Peyer's patch (tissue), 4 donors: Measurements from ENCODE around the gene DIPK1B. TPM values are rescaled to one million over a fixed set of nuclear protein-coding genes. Genes with fewer than 3 reads are reported as not detected.
"Not testable (repeated sequence)": the region's sequence is repeated elsewhere in the genome, so short reads cannot be mapped to it uniquely, and the experiment has no call there.

Experiments used
- DNase-seq, 3 donors: peaks; one replicate each; pipeline ENCODE4 v3.0.0-alpha.2; 2017 to 2019
- H3K27ac ChIP-seq, 4 donors: fragments of 200-600 bp; sonication (generic); one replicate each; pipeline ENCODE4 v1.5.1; 2016 to 2019
- H3K27me3 ChIP-seq, 2 donors: fragments of 200-600 bp; sonication (generic); one replicate each; pipeline ENCODE4 v1.5.1; 2019
- H3K36me3 ChIP-seq, 3 donors: fragments of 200-600 bp; sonication (generic); one replicate each; pipeline ENCODE4 v1.5.1; 2016 to 2019
- H3K4me1 ChIP-seq, 4 donors: fragments of 200-600 bp; sonication (generic); one replicate each; pipeline ENCODE4 v1.5.1; 2016 to 2019
- H3K4me3 ChIP-seq, 4 donors: fragments of 200-600 bp; sonication (generic); 1 replicate in 3 of 4; 2 replicates in 1 of 4; pipeline ENCODE4 v1.5.1; 2016 to 2019; ENCODE audit warnings: mild to moderate bottlenecking in 1 of 4
- H3K9me3 ChIP-seq, 4 donors: fragments of 200-600 bp; sonication (generic); one replicate each; pipeline ENCODE4 v1.5.1; 2016 to 2019; ENCODE audit warnings: mild to moderate bottlenecking in 1 of 4
- CTCF ChIP-seq, 6 experiments: fragments of 450-650 bp in 4 of 6; fragments of 200-600 bp in 2 of 6; sonication (generic) in 1 of 6; IDR thresholded peaks; one replicate each; pipeline ENCODE4 v1.5.1; 2017 to 2019; ENCODE audit warnings: antibody characterized with exemption in 6 of 6, mild to moderate bottlenecking in 3 of 6, moderate library complexity in 1 of 6
- POLR2A ChIP-seq, 2 donors: fragments of 450-650 bp; IDR thresholded peaks; one replicate each; pipeline ENCODE4 v1.5.1; 2017; ENCODE audit warnings: antibody characterized with exemption in 2 of 2, mild to moderate bottlenecking in 2 of 2, moderate library complexity in 2 of 2
- total RNA-seq, 4 donors: library from RNA; depleted of rRNA; stranded (reverse); fragments of >200 nt; gene quantifications; one replicate each; pipeline ENCODE4 v1.1.0, GENCODE V29; 2016

The DIPK1B gene
- total RNA-seq, 4 donors from 2014 or later = 0.70 to 5.8 (median 2.6) TPM

- Histone ChIP-seq H3K27me3 (no peaks in the 10 kb centered on the region), H3K36me3 (no peaks in the 10 kb centered on the region), H3K9me3 (peaks cover 0 to 15% (median 5%) of the 10 kb centered on the region in 4 donors), H3K27ac (no peak overlapping the region), H3K4me3 (no peak overlapping the region), H3K4me1 (peaks cover 0 to 19% (median 3%) of the 10 kb centered on the region in 4 donors)
- TF ChIP-seq POLR2A (IDR thresholded peaks at IDR 0.05) (no peak), CTCF (IDR thresholded peaks at IDR 0.05) (no peak)
- DNase-seq = no peak
Measured at GRCh38 chr9:136750526-136750925, 38.2 kb downstream of the DIPK1B start.

GRCh38 chr9:136751244-136751643, 38.9 kb downstream of the DIPK1B start:
- TF ChIP-seq CTCF (IDR thresholded peaks at IDR 0.05) (no peak), POLR2A (IDR thresholded peaks at IDR 0.05) (no peak)
- H3K36me3 ChIP-seq = no peaks in the 10 kb centered on the region
- no peak overlapping the region for H3K4me3 ChIP-seq
- peaks cover 0 to 19% (median 3%) of the 10 kb centered on the region in 4 donors for H3K4me1 ChIP-seq
- no peaks in the 10 kb centered on the region for H3K27me3 ChIP-seq
- DNase-seq = no peak
- H3K27ac ChIP-seq = no peak overlapping the region
- peaks cover 0 to 17% (median 5%) of the 10 kb centered on the region in 4 donors for H3K9me3 ChIP-seq

- Histone ChIP-seq H3K9me3 (peaks cover 0 to 17% (median 5%) of the 10 kb centered on the region in 4 donors), H3K27me3 (no peaks in the 10 kb centered on the region), H3K4me3 (no peak overlapping the region), H3K36me3 (no peaks in the 10 kb centered on the region), H3K27ac (no peak overlapping the region), H3K4me1 (peaks cover 0 to 19% (median 3%) of the 10 kb centered on the region in 4 donors)
- no peak for DNase-seq
- TF ChIP-seq CTCF (IDR thresholded peaks at IDR 0.05) = no peak
- no peak for TF ChIP-seq POLR2A (IDR thresholded peaks at IDR 0.05)
Measured at GRCh38 chr9:136751814-136752213, 39.4 kb downstream of the DIPK1B start.

- Histone ChIP-seq H3K4me3 (no peak overlapping the region), H3K27ac (peak overlapping the region in 1 of 4 donors; percentile 17), H3K36me3 (no peaks in the 10 kb centered on the region), H3K9me3 (peaks cover 0 to 17% (median 5%) of the 10 kb centered on the region in 4 donors), H3K4me1 (peaks cover 0 to 25% (median 3%) of the 10 kb centered on the region in 4 donors), H3K27me3 (no peaks in the 10 kb centered on the region)
- no peak for DNase-seq
- TF ChIP-seq POLR2A (IDR thresholded peaks at IDR 0.05) = no peak
Measured at GRCh38 chr9:136753371-136754058, 41.1 kb downstream of the DIPK1B start.

GRCh38 chr9:136754059-136754572, 41.7 kb downstream of the DIPK1B start:
- DNase-seq = peak in 1 of 3 donors; percentile 56
- H3K27me3 ChIP-seq = no peaks in the 10 kb centered on the region
- H3K4me1 ChIP-seq = peaks cover 0 to 22% (median 2%) of the 10 kb centered on the region in 4 donors
- H3K36me3 ChIP-seq = no peaks in the 10 kb centered on the region
- TF ChIP-seq CTCF (IDR thresholded peaks at IDR 0.05) = no peak
- no peak for TF ChIP-seq POLR2A (IDR thresholded peaks at IDR 0.05)
- H3K9me3 ChIP-seq = peaks cover 0 to 17% (median 5%) of the 10 kb centered on the region in 4 donors
- peak overlapping the region in 1 of 4 donors; percentile 17 for H3K27ac ChIP-seq
- H3K4me3 ChIP-seq = no peak overlapping the region

- Histone ChIP-seq H3K4me3 (no peak overlapping the region), H3K27ac (peak overlapping the region in 1 of 4 donors; percentile 31), H3K4me1 (peaks cover 0 to 20% (median 0%) of the 10 kb centered on the region in 4 donors), H3K27me3 (no peaks in the 10 kb centered on the region), H3K36me3 (no peaks in the 10 kb centered on the region), H3K9me3 (peaks cover 0 to 17% (median 5%) of the 10 kb centered on the region in 4 donors)
- TF ChIP-seq POLR2A (IDR thresholded peaks at IDR 0.05) (no peak), CTCF (IDR thresholded peaks at IDR 0.05) (no peak)
- no peak for DNase-seq
Measured at GRCh38 chr9:136754626-136755301, 42.4 kb downstream of the DIPK1B start.

GRCh38 chr9:136755302-136756133, 43.1 kb downstream of the DIPK1B start:
- Histone ChIP-seq H3K27ac (peak overlapping the region in 1 of 4 donors; percentile 31), H3K4me1 (peaks cover 0 to 20% (median 0%) of the 10 kb centered on the region in 4 donors), H3K9me3 (peaks cover 0 to 17% (median 5%) of the 10 kb centered on the region in 4 donors)
- H3K4me3 ChIP-seq, H3K27me3 ChIP-seq, DNase-seq, H3K36me3 ChIP-seq: not testable (repeated sequence)
